Measurements from ENCODE around the gene HOTAIR.
A peak's percentile ranks its signal among the peaks of the same experiment; 100 is the strongest.

The HOTAIR gene

DNA sequence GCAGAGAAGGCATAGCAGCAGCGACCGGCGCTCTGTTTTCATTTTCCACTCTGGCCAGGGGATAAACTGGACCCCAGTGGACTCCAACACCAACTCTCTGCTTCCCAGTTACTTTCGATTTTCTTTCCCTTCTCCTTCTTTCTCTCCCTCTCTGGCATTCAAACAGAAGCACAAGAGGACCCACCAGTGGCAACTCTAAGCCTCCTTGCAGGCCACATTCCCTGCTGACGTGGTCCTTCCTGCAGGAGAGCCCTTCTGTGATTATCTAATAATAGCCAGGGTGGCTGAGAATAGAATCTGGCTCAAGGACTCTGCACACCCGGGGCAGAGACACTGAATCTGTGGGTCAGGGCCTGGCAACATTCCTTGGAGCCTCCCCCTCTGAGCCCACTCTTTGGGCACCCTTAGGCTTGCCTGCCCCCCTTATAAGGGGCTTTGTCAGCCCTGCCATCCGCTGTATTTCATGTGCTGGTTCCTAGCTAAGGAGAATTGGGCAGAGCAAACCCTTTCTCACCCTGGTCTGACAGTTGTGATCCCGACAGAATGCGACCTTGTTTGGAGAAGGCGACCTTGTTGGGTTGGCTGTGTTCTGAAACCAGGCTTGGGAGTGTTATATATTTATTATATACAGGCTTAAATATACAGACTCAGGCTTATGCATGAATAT, 45.3 kb upstream of the HOTAIR start:
- TF ChIP-seq, protein P1, sequence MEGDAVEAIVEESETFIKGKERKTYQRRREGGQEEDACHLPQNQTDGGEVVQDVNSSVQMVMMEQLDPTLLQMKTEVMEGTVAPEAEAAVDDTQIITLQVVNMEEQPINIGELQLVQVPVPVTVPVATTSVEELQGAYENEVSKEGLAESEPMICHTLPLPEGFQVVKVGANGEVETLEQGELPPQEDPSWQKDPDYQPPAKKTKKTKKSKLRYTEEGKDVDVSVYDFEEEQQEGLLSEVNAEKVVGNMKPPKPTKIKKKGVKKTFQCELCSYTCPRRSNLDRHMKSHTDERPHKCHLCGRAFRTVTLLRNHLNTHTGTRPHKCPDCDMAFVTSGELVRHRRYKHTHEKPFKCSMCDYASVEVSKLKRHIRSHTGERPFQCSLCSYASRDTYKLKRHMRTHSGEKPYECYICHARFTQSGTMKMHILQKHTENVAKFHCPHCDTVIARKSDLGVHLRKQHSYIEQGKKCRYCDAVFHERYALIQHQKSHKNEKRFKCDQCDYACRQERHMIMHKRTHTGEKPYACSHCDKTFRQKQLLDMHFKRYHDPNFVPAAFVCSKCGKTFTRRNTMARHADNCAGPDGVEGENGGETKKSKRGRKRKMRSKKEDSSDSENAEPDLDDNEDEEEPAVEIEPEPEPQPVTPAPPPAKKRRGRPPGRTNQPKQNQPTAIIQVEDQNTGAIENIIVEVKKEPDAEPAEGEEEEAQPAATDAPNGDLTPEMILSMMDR (IDR thresholded peaks at IDR 0.05; ENCODE audit: borderline replicate concordance, control extremely low read depth, extremely low read depth, insufficient read depth, missing control alignments): no peak
- no peak for DNase-seq (ENCODE audit: low spot score)
- in situ Hi-C loops (cut with MboI; ENCODE audit: low sequenced_read_pairs, unreplicated experiment): loop anchor here (10.0 kb wide), 1 partner anchor 175 kb away; no protein-coding TSS in a partner anchor

- TF ChIP-seq, protein P1 (IDR thresholded peaks at IDR 0.05; ENCODE audit: borderline replicate concordance, control extremely low read depth, extremely low read depth, insufficient read depth, missing control alignments): no peak
- in situ Hi-C loops (cut with MboI; ENCODE audit: low sequenced_read_pairs, unreplicated experiment): no loop called here
- no peak for DNase-seq (ENCODE audit: low spot score)
Measured at GRCh38 chr12:54019091-54019811, 44.5 kb upstream of the HOTAIR start.

GRCh38 chr12:54018468-54018984, 43.8 kb upstream of the HOTAIR start:
- in situ Hi-C loops (cut with MboI; ENCODE audit: low sequenced_read_pairs, unreplicated experiment): no loop called here
- DNase-seq (ENCODE audit: low spot score): no peak
- TF ChIP-seq, protein P1 (IDR thresholded peaks at IDR 0.05; ENCODE audit: borderline replicate concordance, control extremely low read depth, extremely low read depth, insufficient read depth, missing control alignments): no peak

- in situ Hi-C loops (cut with MboI; ENCODE audit: low sequenced_read_pairs, unreplicated experiment): no loop called here
- TF ChIP-seq, protein P1 (IDR thresholded peaks at IDR 0.05; ENCODE audit: borderline replicate concordance, control extremely low read depth, extremely low read depth, insufficient read depth, missing control alignments): no peak
- peak; percentile 96 for DNase-seq (ENCODE audit: low spot score)
Measured at GRCh38 chr12:54017878-54018467, 43.2 kb upstream of the HOTAIR start.

GRCh38 chr12:54017027-54017788, 42.5 kb upstream of the HOTAIR start:
- no peak for DNase-seq (ENCODE audit: low spot score)
- TF ChIP-seq, protein P1 (IDR thresholded peaks at IDR 0.05; ENCODE audit: borderline replicate concordance, control extremely low read depth, extremely low read depth, insufficient read depth, missing control alignments): no peak
- in situ Hi-C loops (cut with MboI; ENCODE audit: low sequenced_read_pairs, unreplicated experiment): no loop called here

DNA sequence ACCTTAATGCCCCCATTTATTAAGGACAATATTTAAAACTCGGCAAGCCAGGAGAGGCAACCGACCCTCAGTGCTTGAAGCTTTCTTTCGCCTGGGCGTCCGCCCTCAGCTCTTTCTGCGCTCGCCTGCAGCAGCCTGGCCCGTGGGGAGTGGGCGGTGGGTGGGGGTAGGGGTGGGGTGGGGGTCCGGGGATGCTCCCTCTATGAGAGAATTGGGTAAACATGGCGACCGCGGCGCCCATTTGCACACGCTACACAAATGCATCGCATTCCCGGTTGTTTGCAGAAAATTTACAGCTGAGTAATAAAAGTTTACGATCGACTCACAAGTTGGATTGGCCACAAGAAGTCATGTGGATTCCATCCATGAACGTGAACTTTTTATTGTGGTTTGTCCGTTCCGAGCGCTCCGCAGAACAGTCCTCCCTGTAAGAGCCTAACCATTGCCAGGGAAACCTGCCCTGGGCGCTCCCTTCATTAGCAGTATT, 41.8 kb upstream of the HOTAIR start:
- in situ Hi-C loops (cut with MboI; ENCODE audit: low sequenced_read_pairs, unreplicated experiment): no loop called here
- TF ChIP-seq, protein P1 (IDR thresholded peaks at IDR 0.05; ENCODE audit: borderline replicate concordance, control extremely low read depth, extremely low read depth, insufficient read depth, missing control alignments): no peak
- no peak for DNase-seq (ENCODE audit: low spot score)
